Hepatocyte (in vitro differentiated cells): ENCODE measurements around the gene REV3L.
"Not testable (repeated sequence)": the region's sequence is repeated elsewhere in the genome, so short reads cannot be mapped to it uniquely, and the experiment has no call there.

Experiments used
- CTCF ChIP-seq: fragments of 200-600 bp; sonication (generic); IDR thresholded peaks from 2 replicates; pipeline ENCODE4 v1.5.1; 2016; ENCODE audit warnings: antibody characterized with exemption, mild to moderate bottlenecking; ENCODE audit not compliant: poor library complexity
- EZH2 ChIP-seq: fragments of 200-600 bp; sonication (generic); IDR thresholded peaks from 2 replicates; pipeline ENCODE4 v1.6.1; 2016; ENCODE audit warnings: antibody characterized with exemption, mild to moderate bottlenecking, borderline replicate concordance
- EZH2phosphoT487 ChIP-seq: fragments of 200-600 bp; sonication (generic); IDR thresholded peaks from one replicate; pipeline ENCODE4 v1.6.1; 2018; ENCODE audit warnings: antibody characterized with exemption, mild to moderate bottlenecking, low read depth, moderate library complexity; ENCODE audit not compliant: unreplicated experiment, severe bottlenecking

- TF ChIP-seq EZH2, CTCF, EZH2phosphoT487: not testable (repeated sequence)
Observed at GRCh38 chr6:111507219-111507618, 24.2 kb upstream of the REV3L start.
